ENCODE measurements around the gene DIDO1. TPM values are rescaled to one million over a fixed set of nuclear protein-coding genes. Genes with fewer than 3 reads are reported as not detected.

Gene DIDO1
- total RNA-seq, 2 donors from 2014 or later = 34.7 to 37.5 TPM

DNA sequence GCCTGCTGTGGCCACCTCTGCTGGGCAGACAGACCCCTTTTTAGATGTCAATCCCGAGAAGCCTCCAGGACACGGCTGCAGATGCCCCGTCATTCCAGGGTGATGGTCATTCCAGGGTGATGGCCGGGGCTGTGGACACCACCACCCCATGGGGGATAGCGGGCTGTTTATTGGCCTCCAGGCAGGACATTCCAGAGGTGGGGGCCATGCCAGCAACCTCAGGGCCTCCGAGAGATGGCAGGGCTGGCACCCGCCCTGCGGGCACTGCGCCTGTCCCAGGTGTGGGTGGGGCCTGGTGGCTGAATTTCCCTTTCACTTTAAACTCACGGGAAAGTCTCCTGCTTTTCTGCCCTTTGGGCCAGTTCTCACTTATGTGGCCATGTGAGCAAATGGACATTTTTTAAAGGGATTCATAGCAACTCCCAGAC is 94.9 kb downstream of the DIDO1 start:
- H3K4me1 ChIP-seq = peaks cover 0 to 6% of the 10 kb centered on the region in 2 donors
- no peak overlapping the region for H3K4me3 ChIP-seq
- no peak for DNase-seq (ENCODE audit: low spot score)
- H3K27me3 ChIP-seq = no peaks in the 10 kb centered on the region
- TF ChIP-seq, protein P1, sequence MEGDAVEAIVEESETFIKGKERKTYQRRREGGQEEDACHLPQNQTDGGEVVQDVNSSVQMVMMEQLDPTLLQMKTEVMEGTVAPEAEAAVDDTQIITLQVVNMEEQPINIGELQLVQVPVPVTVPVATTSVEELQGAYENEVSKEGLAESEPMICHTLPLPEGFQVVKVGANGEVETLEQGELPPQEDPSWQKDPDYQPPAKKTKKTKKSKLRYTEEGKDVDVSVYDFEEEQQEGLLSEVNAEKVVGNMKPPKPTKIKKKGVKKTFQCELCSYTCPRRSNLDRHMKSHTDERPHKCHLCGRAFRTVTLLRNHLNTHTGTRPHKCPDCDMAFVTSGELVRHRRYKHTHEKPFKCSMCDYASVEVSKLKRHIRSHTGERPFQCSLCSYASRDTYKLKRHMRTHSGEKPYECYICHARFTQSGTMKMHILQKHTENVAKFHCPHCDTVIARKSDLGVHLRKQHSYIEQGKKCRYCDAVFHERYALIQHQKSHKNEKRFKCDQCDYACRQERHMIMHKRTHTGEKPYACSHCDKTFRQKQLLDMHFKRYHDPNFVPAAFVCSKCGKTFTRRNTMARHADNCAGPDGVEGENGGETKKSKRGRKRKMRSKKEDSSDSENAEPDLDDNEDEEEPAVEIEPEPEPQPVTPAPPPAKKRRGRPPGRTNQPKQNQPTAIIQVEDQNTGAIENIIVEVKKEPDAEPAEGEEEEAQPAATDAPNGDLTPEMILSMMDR (IDR thresholded peaks at IDR 0.05) = no peak
- no peaks in the 10 kb centered on the region for H3K36me3 ChIP-seq
- no peak overlapping the region for H3K27ac ChIP-seq
- H3K9me3 ChIP-seq = no peaks in the 10 kb centered on the region

DNA sequence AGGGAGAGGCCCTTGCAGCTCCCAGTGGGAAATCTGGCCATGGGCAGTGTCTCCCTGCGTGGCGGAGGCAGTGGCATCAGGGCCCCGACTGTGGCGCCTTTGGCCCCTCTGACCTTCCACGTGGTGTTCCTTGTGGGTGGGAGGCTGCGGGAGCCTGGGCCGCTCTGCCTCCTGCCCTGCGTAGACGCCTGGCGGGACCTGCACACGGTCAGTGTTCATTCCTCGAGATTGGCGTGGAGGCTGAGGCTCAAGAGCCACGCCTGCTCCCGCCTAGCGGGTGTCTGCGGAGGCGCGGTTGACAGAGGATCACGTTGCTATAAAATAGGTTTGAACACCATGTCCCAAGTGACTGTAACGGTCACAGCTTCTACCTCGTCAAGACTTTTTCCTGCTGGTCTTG is 95.5 kb downstream of the DIDO1 start:
- Histone ChIP-seq H3K27me3 (no peaks in the 10 kb centered on the region), H3K27ac (no peak overlapping the region), H3K4me3 (no peak overlapping the region), H3K9me3 (no peaks in the 10 kb centered on the region), H3K4me1 (peaks cover 0 to 6% of the 10 kb centered on the region in 2 donors), H3K36me3 (no peaks in the 10 kb centered on the region)
- TF ChIP-seq, protein P1 (IDR thresholded peaks at IDR 0.05) = no peak
- no peak for DNase-seq (ENCODE audit: low spot score)

DNA sequence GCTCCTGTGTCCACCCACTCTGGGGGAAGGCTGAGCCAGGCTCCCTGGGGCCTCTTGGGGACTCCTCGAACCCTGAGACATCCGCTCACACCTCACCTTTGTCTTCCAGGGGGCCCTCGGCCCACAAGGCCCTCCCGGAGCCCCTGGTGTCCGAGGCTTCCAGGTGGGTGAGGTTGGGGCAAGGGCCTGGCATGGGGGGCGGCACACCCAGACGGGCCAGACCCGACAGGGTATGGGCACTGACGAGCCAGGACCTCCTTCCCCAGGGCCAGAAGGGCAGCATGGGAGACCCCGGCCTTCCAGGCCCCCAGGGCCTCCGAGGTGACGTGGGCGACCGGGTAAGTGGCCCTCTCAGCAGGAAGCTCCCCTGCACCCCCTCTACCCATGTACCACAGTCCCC is 96.1 kb downstream of the DIDO1 start:
- DNase-seq (ENCODE audit: low spot score) = no peak
- H3K9me3 ChIP-seq = no peaks in the 10 kb centered on the region

DNA sequence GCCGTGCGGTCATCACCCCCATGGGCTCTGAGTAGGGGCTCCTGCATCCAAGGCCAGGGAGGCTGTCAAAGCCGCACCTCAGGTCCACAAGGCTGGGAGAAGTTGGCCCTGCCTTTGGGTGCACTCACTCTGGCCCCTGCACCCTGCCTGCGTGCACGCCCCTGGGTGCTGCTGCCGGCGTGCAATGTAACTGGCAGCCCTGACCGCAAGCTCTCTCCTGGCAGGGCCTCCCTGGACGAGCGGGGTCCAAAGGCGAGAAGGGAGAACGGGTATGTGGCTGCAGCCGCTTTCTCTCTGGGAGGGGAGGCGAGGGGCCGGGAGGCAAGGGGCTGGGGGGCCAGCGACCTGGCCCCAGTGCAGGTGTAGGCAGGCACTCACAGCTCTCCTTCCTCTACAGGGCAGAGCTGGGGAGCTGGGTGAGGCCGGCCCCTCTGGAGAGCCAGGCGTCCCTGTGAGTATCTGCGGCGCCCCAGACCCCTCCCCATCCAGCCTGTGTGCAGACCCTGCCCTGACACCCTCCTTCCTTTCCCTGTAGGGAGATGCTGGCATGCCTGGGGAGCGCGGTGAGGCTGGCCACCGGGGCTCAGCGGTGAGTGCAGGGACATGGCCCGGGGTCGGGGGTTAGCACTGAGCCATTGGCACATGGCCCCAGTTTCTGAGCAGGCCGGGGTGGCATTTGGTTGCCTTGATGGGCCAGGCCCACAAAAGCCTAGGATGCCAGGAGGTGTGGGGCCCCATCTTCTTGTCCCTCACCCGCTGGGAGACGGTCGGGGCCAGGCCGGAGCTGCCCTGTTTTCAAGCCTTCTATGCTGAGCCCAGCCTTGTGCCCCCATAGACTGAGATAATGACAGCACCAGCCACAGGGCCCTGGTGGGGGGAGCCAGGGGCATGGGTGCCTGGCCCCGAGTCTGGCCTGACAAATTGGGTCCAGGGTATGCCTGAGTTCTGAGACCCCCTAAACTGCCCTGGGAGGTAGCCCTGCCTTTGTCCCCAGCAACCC is 96.8 kb downstream of the DIDO1 start:
- no peak for DNase-seq (ENCODE audit: low spot score)
- H3K4me3 ChIP-seq = no peak overlapping the region
- H3K4me1 ChIP-seq = peaks cover 0 to 9% of the 10 kb centered on the region in 2 donors
- H3K9me3 ChIP-seq = no peaks in the 10 kb centered on the region
- H3K27ac ChIP-seq = no peak overlapping the region
- TF ChIP-seq, protein P1 (IDR thresholded peaks at IDR 0.05) = no peak
- H3K27me3 ChIP-seq = no peaks in the 10 kb centered on the region
- no peaks in the 10 kb centered on the region for H3K36me3 ChIP-seq

More for the DNA sequence above, 96.1 kb downstream of the DIDO1 start:
- Histone ChIP-seq H3K27ac (no peak overlapping the region), H3K4me1 (peaks cover 0 to 6% of the 10 kb centered on the region in 2 donors), H3K27me3 (no peaks in the 10 kb centered on the region), H3K4me3 (no peak overlapping the region), H3K36me3 (no peaks in the 10 kb centered on the region)
- TF ChIP-seq, protein P1 (IDR thresholded peaks at IDR 0.05) = no peak

DNA sequence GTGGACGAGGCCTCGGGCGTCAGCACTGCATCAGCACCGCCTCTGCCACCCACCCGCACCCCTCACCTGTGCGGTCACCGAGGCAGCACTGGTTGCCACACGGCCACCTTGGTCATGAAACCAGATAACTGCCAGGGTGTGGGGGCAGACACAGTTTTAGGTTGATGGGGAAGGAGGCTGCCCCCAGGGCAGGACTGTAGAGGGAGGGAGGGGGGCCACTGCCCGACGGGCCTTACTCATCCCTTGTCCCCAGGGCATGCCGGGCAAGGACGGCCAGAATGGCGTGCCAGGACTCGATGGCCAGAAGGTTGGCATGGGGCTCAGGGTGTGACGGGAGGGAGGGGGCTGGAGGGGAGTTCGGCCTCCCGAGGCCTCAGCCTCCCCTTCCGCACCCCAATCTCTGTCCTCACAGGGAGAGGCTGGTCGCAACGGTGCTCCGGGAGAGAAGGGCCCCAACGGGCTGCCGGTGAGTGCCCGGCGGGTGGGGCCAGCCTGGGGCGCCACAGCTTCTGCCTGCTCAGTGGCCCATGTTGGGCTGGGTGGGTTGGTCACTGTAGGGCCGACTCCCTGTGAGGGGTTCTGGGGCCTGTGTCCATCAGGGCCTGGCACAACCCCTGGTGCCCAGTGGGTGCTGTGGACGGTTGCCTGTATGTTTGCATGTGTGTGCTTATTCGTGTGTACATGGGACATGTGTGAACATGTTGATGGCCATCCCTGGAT is 97.6 kb downstream of the DIDO1 start:
- TF ChIP-seq, protein P1 (IDR thresholded peaks at IDR 0.05) = no peak
- Histone ChIP-seq H3K4me1 (peaks cover 0 to 18% of the 10 kb centered on the region in 2 donors), H3K36me3 (no peaks in the 10 kb centered on the region), H3K4me3 (no peak overlapping the region), H3K27me3 (no peaks in the 10 kb centered on the region), H3K27ac (no peak overlapping the region), H3K9me3 (no peaks in the 10 kb centered on the region)
- DNase-seq (ENCODE audit: low spot score) = no peak
